Measurements from ENCODE around the gene NIPSNAP3A. TPM values are rescaled to one million over a fixed set of nuclear protein-coding genes. Genes with fewer than 3 reads are reported as not detected.

The NIPSNAP3A gene
- total and polyA plus RNA-seq, 2 donors (not counting 3 experiments of a cell fraction or from before 2014, with no cell fraction given) = 27.2 TPM

DNA sequence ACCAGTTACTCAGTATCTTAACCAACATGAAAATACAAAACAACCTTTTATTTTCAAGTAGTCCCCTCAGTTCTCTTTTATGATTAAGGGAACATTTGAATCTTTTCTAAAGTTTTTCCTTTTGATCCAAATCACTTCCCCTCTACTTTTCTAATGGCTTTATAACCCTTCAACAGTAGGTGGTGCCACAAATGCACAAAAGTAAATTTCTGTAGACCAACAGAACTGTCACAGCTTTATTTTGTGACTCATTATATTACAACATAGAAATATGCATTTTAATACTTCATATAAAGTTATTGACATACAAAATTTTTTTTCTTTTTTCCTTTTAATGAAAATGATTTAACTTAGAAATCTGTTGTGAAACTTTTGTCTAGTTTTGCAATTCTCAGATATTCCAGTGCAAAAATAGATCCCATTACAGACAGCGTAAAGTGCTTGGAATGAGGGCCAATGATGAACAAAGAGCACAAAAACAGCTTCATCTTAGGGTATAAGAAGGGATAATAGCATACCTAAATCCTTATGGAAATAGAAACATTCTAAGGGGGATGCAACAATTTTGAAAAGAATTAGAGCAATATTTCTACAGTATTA is 33.4 kb downstream of the NIPSNAP3A start:
- Histone ChIP-seq H3K4me1 (ENCODE audit: control insufficient read depth, extremely low read depth, insufficient read depth, low read length) (no peaks in the 10 kb centered on the region), H3K27me3 (ENCODE audit: control insufficient read depth in 2 of 2, insufficient read depth in 2 of 2, low read length in 2 of 2) (peaks cover 0 to 5% of the 10 kb centered on the region in 2 experiments), H3K9me3 (replicated peaks; ENCODE audit: control insufficient read depth, insufficient read depth, low read length) (no peaks in the 10 kb centered on the region), H3K36me3 (ENCODE audit: control insufficient read depth in 2 of 2, extremely low read depth in 1 of 2, insufficient read depth in 2 of 2, low read length in 2 of 2) (no peaks in the 10 kb centered on the region), H4K20me1 (replicated peaks; ENCODE audit: control insufficient read depth, extremely low read depth, insufficient read depth, low read length) (no peaks in the 10 kb centered on the region), H3K9me1 (replicated peaks; ENCODE audit: control insufficient read depth, extremely low read depth, insufficient read depth, low read length) (no peaks in the 10 kb centered on the region), H3K4me2 (ENCODE audit: insufficient read depth, low read length) (no peak overlapping the region), H3K79me2 (ENCODE audit: control insufficient read depth, insufficient read depth, low read length) (no peaks in the 10 kb centered on the region), H2AFZ (ENCODE audit: low read depth, low read length) (no peak overlapping the region), H3K4me3 (replicated peaks in 1 of 3; ENCODE audit: insufficient read depth in 1 of 3, low read depth in 1 of 3, low read length in 3 of 3) (no peak overlapping the region), H3K27ac (ENCODE audit: insufficient read depth, low read depth, low read length) (no peak overlapping the region), H3K9ac (replicated peaks; ENCODE audit: extremely low read depth, insufficient read depth, low read length) (no peak overlapping the region)
- ChIA-PET CTCF (interaction anchor here (0.7 to 2.2 kb wide), 18 partner anchors 9 to 637 kb away, joined by 3 to 16 read pairs (median 3); partner anchors contain the start of gene ABCA1), POLR2A (no interaction called here)
- FAIRE-seq = peak; percentile 72
- BruUV-seq (replicated peaks) = no TSS peak
- TF ChIP-seq EZH2 (IDR thresholded peaks at IDR 0.05; ENCODE audit: borderline replicate concordance, low read depth, low read length, severe bottlenecking) (no peak), GATA2 (IDR thresholded peaks at IDR 0.05; ENCODE audit: insufficient read depth, insufficient read length, low read depth, low read length) (no peak), POLR2A (IDR thresholded peaks at IDR 0.05; ENCODE audit: low read depth, low read length) (no peak), FOS (IDR thresholded peaks at IDR 0.05; ENCODE audit: borderline replicate concordance, insufficient read depth, low read length) (no peak)
- TF ChIP-seq, protein P1, sequence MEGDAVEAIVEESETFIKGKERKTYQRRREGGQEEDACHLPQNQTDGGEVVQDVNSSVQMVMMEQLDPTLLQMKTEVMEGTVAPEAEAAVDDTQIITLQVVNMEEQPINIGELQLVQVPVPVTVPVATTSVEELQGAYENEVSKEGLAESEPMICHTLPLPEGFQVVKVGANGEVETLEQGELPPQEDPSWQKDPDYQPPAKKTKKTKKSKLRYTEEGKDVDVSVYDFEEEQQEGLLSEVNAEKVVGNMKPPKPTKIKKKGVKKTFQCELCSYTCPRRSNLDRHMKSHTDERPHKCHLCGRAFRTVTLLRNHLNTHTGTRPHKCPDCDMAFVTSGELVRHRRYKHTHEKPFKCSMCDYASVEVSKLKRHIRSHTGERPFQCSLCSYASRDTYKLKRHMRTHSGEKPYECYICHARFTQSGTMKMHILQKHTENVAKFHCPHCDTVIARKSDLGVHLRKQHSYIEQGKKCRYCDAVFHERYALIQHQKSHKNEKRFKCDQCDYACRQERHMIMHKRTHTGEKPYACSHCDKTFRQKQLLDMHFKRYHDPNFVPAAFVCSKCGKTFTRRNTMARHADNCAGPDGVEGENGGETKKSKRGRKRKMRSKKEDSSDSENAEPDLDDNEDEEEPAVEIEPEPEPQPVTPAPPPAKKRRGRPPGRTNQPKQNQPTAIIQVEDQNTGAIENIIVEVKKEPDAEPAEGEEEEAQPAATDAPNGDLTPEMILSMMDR (IDR thresholded peaks at IDR 0.05; ENCODE audit: extremely low read depth in 1 of 2, insufficient read depth in 1 of 2, low read depth in 1 of 2, low read length in 2 of 2) = peak; percentile 16 to 23
- TF ChIP-seq, protein P2, sequence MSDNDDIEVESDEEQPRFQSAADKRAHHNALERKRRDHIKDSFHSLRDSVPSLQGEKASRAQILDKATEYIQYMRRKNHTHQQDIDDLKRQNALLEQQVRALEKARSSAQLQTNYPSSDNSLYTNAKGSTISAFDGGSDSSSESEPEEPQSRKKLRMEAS (IDR thresholded peaks at IDR 0.05; ENCODE audit: insufficient read depth, insufficient read length) = no peak
- intact Hi-C loops (cut with micrococcal nuclease) = loop anchor here (1.0 to 2.0 kb wide), 3 partner anchors 146 to 634 kb away; no protein-coding TSS in a partner anchor
- dilution Hi-C loops (cut with MboI; ENCODE audit: extremely low pct_ligation_motif_present, low sequenced_read_pairs) = no loop called here
- peak; percentile 29 for DNase-seq (ENCODE audit: low read depth, low spot score)
